NCI-H1930 (cell line): ENCODE measurements around the gene RPL22.
A peak's percentile ranks its signal among the peaks of the same experiment; 100 is the strongest.

Experiments used
- DNase-seq, 2 experiments: peaks; one replicate each; lab custom pipeline; 2025; lab: John Stamatoyannopoulos, UW

The RPL22 gene

DNA sequence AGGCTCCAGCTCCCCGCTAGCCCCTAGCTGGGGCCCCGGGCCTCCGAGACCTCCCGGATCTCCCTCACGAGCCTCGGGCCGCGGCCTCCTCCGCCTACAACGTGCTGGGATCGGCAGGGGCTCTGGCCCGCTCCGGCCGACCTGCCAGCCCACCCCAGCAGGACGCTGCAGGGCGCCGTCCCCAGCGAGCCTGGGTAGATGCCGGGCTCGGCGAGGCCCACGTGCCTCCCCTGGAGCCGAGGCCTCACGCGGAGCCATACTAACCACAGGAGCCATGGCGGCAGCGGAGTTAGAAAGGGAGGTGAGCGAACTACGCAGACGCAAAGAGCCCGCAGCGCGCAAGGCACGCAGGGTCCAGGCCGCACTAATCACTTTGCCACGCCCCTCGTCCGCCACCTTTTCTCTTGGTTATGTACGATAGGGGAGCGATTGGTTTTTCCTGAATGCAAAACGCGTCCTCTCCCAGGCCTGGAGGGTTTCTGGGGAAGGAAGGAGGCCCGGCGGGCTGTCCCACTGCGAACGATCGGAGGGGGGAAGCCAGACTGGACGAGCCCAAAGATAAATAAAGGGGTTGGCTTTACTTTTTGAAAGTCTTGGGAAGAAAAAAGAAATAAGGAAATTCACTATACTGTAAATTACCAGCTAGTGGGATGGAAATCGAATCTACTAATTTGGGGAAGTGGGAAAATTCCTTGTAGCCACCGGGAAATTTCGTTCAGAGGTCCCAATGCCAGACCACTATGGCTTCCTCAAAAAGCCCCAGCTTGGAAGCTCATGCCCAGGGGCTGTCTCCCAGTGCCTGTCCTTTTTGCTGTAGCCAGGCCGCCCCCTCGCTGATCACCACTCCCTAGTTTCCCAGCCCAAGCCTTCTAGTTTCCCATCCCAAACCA lies at the start of gene RPL22:
Gene RPL22 (minus strand): TSS at position 298 of the 890 bp plus-strand sequence. CDS start 22 bp downstream, at position 276.
- DNase-seq = peak; percentile 98 to 99

DNA sequence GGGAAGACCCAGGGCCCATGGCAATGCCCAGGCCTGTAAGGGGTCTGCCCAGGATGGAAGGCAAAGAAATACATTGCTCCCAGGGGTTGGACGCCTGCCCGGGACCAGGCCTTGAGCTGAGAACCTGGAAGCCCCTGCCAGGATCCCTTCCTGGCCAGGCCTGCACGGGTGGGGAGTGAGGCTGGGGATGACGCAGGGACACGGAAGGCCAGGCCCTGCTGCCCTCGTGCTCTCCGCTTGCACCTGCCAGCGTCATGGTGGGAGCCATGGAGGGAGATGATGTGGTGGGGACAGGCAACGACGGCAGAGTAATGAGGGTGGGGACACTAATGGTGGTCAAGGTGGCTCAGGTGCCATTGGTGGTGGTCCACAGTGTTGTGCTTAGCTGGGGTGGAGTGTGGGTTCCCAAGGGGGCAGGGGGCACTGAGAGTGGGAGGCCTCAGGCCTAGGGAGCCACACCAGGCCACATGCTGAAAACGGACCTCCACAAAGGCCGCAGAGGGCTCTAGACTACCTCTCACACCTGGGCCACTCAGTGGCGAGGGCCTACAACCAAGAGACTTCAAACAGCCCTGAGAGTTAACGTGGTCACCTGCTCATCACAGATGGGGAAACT lies 48.9 kb upstream of the RPL22 start:
- no peak for DNase-seq

DNA sequence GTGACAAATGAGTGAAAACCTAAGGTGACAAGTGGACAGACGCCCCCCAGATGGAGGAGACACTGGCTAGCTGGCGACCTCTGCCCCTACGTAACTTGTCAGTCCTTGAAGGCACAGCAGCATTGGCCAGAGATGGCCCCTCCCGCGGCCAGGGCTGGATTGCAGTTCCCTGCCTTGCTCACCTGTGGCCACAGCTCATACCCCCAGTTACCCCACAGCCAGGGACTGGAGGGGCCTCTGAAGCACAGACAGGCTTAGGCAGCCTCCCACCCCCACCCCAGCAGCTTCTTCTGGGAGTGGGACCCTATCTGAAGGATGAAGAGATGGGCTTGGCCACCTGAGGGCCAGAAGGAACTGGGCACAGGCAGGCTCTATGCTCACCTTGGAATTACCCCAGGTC lies 48.3 kb upstream of the RPL22 start:
- no peak for DNase-seq

DNA sequence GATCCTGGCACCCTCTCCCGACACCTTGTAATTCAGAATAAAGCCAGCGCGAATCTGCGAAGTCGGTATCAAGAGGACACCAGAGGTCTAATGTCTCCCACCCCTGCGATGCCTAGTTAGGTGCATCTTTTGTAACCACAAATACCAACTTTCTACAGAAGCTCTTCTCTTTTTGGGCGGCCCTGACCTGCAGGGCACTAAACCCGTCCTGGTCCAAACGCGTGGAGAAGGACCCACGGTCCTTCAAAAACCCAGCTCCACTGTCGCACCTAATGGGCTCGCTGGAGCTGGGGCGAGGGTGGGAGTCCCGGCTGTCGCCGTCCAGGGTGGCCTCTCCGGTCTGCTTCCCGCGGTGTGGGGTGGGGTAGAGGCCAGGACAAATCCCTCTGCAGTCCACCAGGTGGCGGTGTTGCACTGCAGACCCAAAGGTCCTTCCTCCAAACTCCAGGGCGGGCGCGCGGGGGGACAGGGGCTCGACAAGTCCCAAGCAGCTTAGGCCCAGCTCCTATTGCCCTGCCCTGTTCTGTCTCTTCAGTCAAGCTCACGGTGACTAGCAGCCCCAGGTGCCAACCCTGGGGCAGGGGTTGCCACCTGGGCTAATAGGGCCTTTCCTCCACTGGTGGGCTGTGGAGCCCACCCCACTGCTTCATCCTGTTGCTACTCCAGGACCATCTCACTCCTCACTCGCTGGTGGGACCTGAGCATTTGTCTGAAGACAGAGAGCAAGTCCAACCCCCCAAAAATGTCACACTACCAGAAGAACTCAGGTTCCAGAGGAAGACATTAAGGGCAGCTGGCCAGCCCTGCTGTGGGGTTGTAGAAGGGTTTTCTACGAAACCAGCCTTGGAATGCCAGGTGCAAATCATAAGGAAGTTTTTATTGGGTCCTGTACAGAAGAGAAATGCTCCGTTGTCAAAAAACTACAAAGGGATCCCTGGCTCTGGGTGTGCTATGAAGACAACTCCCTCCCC lies 47.4 kb upstream of the RPL22 start:
- peak; percentile 74 to 78 for DNase-seq

DNA sequence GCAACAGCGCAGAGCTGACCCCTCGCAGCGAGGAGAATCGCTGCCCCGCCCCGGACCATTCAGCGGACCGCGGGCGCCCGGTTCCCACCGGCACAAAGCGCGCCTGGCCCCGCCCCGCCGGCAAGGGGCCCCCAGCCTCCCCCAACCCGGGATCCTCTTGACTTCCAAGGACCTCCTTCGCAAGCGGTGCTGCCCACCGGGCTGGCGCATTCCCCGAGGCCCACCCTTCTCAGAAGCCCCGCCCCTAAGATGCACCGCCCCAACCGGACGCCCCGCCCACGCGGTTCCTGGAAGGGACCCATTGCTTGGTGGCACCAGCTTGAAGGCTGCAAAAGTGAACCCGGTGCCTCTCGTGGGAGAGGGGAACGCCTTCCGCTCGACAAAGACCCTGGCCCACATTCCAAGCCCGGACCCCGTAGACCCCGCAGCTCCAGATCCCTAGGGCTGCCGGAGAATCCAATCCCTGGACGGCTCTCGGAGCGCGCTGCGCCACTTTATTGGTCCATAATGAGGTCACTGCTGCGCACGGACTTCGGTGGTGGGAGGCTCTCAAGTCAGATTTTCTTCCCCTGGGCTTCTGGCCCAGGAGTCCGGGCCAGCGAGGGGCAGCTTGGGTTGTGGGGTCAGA lies 46.6 kb upstream of the RPL22 start:
- DNase-seq = peak; percentile 79 to 81

DNA sequence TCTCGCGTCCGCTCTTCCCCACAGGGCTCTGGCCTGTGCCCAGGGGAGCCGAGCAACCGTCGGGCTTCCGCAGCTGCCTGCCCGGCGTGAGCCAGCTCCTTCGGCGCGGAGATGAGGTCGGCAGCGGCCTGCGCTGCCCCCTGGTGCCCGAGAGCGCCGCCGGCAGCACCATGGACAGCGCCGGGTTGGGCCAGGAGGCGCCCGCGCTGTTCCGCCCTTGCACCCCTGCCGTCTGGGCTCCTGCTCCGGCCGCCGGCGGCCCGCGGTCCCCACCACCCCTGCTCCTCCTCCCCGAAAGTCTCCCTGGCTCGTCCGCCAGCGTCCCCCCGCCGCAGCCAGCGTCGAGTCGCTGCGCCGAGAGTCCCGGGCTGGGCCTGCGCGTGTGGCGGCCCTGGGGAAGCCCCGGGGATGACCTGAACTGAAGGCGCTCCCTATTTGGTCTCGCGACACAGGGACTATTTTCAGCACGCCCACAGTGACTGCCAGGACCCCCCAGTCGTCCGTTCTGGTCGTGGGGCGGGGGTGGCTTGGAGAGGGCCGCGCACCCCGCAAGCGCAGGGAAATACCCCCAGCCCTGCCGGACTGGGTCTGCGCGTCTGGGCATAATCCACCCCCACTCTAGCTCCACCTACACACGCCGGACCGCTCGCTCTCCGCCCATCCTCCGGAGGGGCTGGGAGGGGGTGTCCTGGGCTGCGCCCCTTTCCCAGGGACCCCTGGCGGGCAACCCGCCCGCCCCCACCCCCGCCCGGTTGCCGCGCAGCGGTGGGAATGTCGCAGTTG lies 45.9 kb upstream of the RPL22 start:
- DNase-seq = peak; percentile 61 to 63

DNA sequence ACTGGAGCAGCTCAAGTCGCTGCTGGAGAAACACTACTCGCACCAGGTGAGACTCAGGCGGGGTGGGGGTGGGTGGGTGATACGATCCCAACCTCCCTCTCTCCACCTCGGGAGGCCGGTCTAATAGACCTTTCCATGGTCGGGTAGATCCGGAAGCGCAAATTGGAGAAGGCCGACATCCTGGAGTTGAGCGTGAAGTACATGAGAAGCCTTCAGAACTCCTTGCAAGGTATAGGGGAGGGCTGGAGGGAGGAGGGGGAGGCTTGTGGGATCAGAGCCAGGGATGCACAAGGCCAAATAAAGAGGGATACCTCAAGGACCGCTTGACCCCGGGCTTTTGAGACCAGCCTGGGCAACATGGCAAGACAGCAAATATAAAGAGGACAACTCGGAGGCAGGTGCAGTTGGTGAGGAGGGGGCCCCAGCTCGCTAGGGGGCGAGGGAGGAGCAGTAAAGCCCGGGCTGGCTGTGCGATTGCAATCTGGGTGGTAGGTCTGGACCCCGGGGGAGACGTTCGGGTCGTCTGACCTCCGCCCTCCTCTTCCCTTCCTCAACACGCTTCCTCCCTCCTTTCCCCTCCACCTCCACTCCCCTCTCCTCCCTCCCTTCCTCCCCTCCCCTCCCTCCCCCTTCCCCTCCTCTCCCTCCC lies 45.1 kb upstream of the RPL22 start:
- no peak for DNase-seq

DNA sequence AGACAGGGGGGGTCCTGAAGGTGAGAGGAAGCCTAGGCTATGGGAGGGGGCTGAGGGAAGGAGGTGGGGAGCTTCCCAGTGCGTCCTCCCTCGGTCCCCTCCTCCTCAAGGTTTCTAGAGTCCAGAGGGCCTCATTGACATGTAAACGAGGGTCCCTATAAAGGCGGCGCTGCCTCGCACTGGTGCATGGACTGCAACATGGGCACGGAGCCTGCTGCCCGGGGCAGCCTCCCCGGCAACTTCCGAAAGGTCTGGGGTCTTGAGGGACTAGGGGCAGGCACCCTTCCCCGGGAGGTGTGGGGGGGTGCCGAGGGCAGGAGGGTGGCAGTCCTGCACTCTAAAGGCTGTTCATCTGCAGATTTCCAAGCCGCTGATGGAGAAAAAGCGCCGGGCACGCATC lies 44.6 kb upstream of the RPL22 start, which contains the start of gene HES3:
Gene HES3 (plus strand): TSS at position 187 of the 400 bp plus-strand sequence. CDS start 187 bp downstream, at position 374.
- no peak for DNase-seq

DNA sequence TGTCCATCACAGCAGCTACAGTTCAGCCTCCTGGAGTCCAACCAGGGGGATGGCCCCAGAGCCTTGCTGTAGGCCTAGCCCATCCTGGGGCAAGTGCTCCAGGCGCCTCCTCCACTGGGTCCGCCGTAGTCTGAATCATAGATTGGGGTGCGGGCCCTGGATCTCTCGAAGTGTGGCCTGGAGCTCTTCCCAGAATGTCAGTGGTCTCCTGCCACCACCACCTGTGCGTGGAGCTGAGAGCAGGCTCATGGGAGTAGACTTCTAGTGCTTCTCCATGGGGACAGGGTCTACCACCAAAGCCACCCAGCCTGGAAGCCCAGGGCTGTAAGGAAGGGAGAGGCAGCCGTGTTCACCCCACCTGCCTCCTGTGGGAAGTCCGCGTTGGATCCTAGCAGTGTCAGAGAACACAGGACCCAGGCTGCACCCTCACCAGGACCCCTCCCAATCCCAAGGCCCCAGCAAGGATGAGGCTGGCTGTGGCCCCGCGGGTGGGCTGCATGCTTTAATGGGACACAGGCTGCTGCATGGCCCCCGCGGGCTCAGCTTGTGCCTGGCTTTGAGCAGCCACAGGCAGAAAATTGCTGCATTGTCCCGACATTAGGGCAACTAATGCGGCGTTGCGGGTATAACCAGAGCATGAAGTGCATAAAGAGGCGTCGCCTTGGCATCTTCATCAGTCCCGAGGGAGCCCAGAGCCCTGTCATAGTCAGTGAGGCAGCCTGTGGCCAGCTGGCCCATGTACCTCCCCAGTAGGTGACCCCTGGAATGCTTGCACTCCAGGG lies 43.8 kb upstream of the RPL22 start:
- no peak for DNase-seq

DNA sequence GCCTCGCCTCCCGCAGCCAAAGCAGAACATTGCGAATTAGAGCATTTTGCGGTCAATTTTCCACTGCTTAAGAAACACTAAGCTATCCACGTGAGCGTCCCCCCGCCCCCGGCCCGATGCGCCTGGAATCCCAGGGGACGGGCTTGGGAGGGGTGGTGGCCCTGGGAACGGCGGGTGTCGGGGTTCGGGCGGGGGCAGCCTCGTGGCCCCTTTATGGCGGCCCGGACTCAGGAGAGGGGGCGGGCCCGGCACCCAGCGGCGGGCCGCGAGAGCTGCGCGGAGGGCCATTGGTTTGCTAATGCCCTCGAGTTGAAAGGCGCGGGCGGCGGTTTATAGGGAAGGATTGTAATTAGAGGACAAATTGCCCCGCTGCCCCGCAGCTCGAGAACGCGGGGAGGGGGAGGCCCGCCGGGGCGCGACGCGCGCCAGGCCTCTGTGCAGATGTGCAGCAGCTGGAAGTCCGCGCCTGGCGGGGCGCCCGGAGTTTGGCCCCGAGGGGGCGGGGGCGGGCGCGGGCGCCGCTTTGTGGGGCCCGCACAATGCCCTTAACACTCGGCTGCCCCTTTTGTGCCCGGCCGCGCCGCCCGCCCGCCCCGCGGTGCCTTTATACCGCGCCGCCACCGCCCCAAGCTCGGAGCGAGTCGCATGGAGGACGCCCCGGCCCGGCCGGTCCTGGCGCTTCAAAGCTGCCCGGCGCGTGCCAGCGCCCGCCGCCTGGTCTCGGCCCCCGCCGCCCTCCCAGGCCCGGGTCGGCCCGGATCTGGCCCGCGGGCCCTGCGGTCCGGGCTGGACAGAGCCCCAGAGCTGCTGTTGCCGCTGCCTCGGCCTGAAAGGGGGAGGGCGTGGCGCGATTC lies 42.7 kb upstream of the RPL22 start:
- no peak for DNase-seq

DNA sequence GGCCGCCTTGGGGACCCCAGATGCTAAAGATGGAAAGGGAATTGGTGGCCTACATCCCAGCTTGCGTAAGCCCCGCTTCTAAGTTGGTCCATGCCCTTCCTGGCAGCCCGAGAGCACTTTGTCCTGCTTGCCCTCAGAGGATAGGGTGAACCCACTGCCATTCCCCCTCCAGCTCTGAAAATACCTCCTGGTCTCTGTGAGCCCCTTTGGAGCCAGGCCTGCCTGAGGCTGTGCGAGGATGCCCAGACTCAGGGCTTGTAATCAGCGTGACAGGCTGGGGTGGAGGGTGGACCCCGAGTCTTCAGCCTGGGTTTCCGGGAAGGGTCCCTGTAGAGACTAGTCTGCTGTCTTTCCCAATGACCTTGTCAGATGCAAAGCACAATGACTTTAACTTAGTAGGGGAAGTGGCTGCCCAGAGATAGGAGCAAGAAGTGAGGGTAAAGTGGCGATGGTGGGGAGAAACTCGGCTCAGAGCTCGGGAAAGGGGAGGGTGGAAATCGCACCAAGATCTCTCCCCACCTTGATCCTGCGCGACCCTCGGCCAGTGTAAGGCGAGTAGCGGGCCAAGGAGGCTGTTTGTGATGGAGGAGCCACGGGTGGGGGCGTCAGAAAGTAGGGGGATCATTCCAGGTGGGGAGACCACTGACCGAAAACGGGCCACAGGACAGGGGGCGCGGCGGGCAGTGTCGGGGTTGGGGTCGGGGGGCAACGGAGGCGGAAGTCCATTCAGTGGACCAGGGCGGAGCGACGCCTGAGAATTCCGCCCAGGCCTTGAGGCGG lies 41.9 kb upstream of the RPL22 start:
- no peak for DNase-seq

DNA sequence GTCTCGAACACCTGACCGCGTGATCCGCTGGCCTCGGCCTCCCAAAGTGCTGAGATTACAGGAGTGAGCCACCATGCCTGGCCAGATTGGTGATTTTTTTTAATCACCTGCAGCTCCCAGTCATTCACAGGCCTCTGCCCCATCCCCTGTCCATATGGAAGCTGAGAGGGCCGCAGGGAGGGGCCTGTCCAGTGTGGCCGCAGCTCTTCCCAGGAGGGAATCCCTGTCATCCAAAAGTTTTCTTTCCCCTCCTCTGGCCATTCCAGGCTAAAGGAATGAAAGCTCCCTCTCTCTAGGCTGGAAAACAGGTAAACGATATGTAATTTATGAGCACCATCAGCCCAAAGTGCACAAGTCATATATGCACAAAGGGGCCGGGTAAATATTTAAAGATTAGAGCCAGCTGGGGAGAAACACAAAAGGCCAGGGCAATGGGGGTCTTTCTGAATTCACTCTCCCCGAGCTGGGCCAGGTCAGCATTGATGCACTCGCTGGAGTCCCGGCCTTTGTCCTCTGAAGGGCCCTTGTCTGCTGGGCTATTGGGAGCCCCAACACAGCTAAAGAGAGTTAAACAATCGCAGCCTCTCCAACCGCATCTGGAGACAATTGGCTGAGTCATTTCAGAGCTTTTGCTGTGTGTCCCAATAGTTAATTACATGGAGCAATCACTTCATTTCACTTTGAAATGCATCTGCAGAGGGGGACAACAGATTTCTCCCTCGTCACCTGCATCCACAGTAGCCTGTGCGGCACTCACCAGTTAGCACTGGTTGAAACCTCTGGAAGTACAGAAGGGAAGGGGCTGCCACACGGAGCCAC lies 40.8 kb upstream of the RPL22 start:
- peak; percentile 44 to 52 for DNase-seq

DNA sequence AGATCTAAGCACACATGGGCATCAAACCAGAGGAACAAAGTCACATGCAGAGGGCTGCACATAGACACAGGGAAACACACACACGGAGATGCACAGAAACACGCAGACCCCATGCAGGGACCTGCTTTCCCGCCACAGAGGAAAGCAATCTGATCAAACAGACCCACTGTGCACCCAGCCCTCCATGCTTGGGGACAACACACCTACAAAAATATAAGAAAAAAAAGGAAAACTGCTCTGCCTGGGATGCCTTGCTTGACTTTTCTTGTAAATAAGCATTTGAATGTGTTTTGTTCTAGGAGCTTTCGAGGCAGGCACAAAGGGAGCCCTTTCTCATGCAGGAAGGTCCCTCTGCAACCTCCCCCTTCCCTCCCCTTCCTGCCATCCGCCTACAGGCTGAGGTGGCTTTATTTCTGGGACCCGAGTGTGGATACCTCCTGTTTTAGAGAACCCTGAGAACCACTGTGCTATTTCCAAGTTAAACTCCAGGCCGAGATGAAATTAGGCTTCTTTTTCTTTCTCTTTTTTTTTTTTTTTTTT lies 39.9 kb upstream of the RPL22 start:
- no peak for DNase-seq

DNA sequence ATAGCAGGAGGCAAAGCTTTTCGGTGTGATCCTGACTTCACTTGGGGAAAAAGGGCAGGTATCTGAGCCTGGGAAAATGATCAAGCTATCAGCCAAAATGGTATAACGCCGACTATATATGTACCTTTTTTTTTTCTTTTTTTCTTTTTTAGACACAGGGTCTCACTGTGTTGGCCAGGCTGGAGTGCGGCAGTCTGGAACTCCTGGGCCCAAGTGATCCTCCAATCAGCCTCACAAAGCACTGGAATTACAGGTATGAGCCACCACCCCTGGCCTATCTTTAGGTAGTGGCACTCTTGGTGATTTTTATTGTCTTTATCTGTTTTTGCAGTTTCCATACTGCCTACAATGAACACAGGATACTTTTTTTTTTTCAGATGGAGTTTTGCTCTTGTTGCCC lies 37.7 kb upstream of the RPL22 start:
- no peak for DNase-seq

DNA sequence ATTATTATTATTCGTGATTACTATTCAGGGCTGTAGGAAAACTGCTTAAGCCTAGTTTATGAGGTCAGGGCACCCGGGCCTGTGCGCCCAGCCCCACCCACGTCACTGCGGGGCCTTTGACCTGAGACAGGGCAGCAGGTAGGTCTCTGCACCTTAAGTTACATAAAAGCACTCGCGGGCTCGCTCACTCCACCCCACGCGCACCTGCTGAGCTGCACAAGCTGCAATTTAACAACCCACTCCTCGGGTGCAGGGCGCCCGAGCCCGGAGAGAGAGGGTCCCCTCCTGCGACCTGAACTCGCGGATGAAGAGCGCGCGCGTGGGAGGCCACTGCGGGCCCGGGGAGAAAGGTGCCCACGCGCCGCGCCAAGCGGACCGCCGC lies 35.9 kb upstream of the RPL22 start:
- no peak for DNase-seq

DNA sequence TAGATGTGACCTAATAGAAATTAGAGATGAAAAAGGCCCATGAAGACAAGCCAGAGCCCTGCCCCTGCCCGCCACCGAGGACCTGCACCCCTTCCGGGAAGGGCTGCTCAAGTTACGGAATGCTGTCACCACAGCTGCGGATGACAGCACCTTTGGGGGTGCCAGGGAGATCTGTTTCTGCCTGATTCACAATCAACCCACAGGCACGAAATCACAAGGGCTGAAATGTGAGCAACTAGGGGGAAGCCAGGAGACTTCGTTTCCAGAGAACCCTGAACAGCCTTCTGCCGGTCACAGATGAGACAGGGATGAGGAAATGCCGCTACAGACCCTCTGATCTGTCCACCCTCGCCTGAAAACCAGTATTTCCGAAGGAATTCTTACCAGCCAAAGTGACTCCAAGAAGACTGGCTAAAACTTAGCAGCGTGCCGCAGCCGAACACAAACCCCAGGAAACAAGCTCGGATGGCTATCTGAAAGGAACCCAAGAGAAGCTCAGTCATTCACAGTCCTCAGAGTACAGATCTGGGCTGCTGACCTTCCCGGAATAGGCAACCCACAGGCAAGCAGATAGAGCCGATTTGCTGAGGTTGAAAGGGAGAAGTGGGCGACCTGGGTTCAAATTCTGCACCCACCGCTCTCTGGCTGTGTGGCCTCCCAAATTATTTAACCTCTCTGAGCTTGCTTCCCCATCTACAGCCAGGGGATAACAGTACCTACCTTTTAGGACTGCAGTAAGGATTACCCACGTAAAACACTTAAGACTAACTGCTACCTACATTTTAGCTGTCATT lies 35.3 kb upstream of the RPL22 start:
- DNase-seq = no peak
